H1 (cell line): Measurements from ENCODE around the gene RGS9BP. TPM values are rescaled to one million over a fixed set of nuclear protein-coding genes. Genes with fewer than 3 reads are reported as not detected.

ENCODE experiments used
- CTCF ChIA-PET: fragments of 300-600 bp; sonication (Branson Sonifier 250); formaldehyde crosslinking; loops from one replicate; lab custom pipeline; 2021; ENCODE audit not compliant: partially characterized antibody; lab: Charles Lee
- POLR2A ChIA-PET: fragments of 300-600 bp; sonication (Branson Sonifier 250); formaldehyde crosslinking; loops from one replicate; lab custom pipeline; 2021; ENCODE audit warnings: inconsistent platforms; ENCODE audit not compliant: partially characterized antibody; lab: Charles Lee
- DNase-seq, 2 experiments: peaks; one replicate each; pipeline versions ENCODE4 v3.0.0 to v3.0.0-alpha.2; 2010 to 2022; ENCODE audit warnings: low spot score in 2 of 2, low read depth in 1 of 2, mixed read lengths in 1 of 2
- FAIRE-seq: peaks from 2 replicates; lab custom pipeline; 2011; peaks lifted over from hg19 to GRCh38; lab: Jason Lieb, UNC
- H2AFZ ChIP-seq: 2 replicates; pipeline ENCODE4 v1.8.1; 2012; ENCODE audit warnings: low read length, inconsistent platforms
- H2AK5ac ChIP-seq: 2 replicates; pipeline ENCODE4 v1.6.1; 2013; ENCODE audit warnings: low read depth, low read length
- H2BK120ac ChIP-seq: replicated peaks from 2 replicates; pipeline ENCODE3; 2013; ENCODE audit warnings: low read depth, low read length, inconsistent platforms
- H2BK12ac ChIP-seq: 2 replicates; pipeline ENCODE4 v1.6.1; 2013; ENCODE audit warnings: low read depth, low read length
- H2BK15ac ChIP-seq: 2 replicates; pipeline ENCODE4 v1.6.1; 2013; ENCODE audit warnings: low read length
- H2BK20ac ChIP-seq: 2 replicates; pipeline ENCODE4 v1.6.1; 2013; ENCODE audit warnings: low read length
- H2BK5ac ChIP-seq: 2 replicates; pipeline ENCODE4 v1.6.1; 2013; ENCODE audit warnings: low read depth, low read length
- H3K14ac ChIP-seq: 2 replicates; pipeline ENCODE4 v1.6.1; 2013; ENCODE audit warnings: inconsistent platforms; ENCODE audit not compliant: insufficient read length
- H3K18ac ChIP-seq: 2 replicates; pipeline ENCODE4 v1.6.1; 2013; ENCODE audit warnings: low read length; ENCODE audit errors: extremely low read depth
- H3K23ac ChIP-seq: 2 replicates; pipeline ENCODE4 v1.6.1; 2013; ENCODE audit warnings: inconsistent platforms; ENCODE audit not compliant: insufficient read length
- H3K23me2 ChIP-seq: 2 replicates; pipeline ENCODE4 v1.6.1; 2013; ENCODE audit warnings: low read depth, low read length
- H3K27ac ChIP-seq: 2 replicates; pipeline ENCODE4 v1.6.1; 2011; ENCODE audit warnings: low read depth, low read length, inconsistent platforms
- H3K27me3 ChIP-seq, 4 experiments: replicated peaks in 1 of 4; 1 replicate in 1 of 4; 2 replicates in 3 of 4; pipeline versions ENCODE4 v1.6.1 to v1.8.1; 2011 to 2013; ENCODE audit warnings: low read length in 3 of 4, mild to moderate bottlenecking in 3 of 4, inconsistent platforms in 2 of 4, mixed read lengths in 2 of 4, moderate library complexity in 1 of 4; ENCODE audit not compliant: control insufficient read depth in 3 of 4, insufficient read depth in 3 of 4; ENCODE audit errors: extremely low read depth in 1 of 4
- H3K36me3 ChIP-seq, 4 experiments: 2 replicates each; pipeline versions ENCODE4 v1.6.1 to v1.8.1; 2011 to 2013; ENCODE audit warnings: mild to moderate bottlenecking in 4 of 4, low read length in 3 of 4, moderate library complexity in 2 of 4, control low read depth in 1 of 4, inconsistent platforms in 1 of 4; ENCODE audit not compliant: insufficient read depth in 4 of 4, control insufficient read depth in 2 of 4
- H3K4ac ChIP-seq: replicated peaks from 2 replicates; pipeline ENCODE3; 2013; ENCODE audit warnings: low read length, low read depth, mixed read lengths, inconsistent platforms; ENCODE audit not compliant: insufficient read length
- H3K4me1 ChIP-seq, 4 experiments: replicated peaks in 1 of 4; 1 replicate in 1 of 4; 2 replicates in 3 of 4; pipeline versions ENCODE4 v1.6.1 to v1.8.1; 2011 to 2013; ENCODE audit warnings: low read length in 3 of 4, inconsistent platforms in 2 of 4, mixed read lengths in 1 of 4; ENCODE audit not compliant: insufficient read depth in 4 of 4, control insufficient read depth in 3 of 4
- H3K4me2 ChIP-seq, 2 experiments: 2 replicates each; pipeline versions ENCODE4 v1.6.1 to v1.8.1; 2011 to 2013; ENCODE audit warnings: low read depth in 2 of 2, low read length in 2 of 2, control low read depth in 1 of 2, inconsistent platforms in 1 of 2, mild to moderate bottlenecking in 1 of 2; ENCODE audit not compliant: insufficient read depth in 1 of 2
- H3K4me3 ChIP-seq, 4 experiments: fragments of 200-600, 300-600 bp in 1 of 4; sonication (generic), shearing (Covaris generic), sonication (Bioruptor Twin) in 1 of 4; 2 replicates each; pipeline versions ENCODE4 v1.5.1 to v1.8.1; 2011 to 2016; ENCODE audit warnings: low read length in 4 of 4, low read depth in 3 of 4, control low read depth in 2 of 4, inconsistent platforms in 2 of 4, mild to moderate bottlenecking in 2 of 4, mixed read lengths in 1 of 4, moderate library complexity in 1 of 4; ENCODE audit not compliant: insufficient read depth in 2 of 4; ENCODE audit errors: extremely low read depth in 1 of 4
- H3K56ac ChIP-seq: replicated peaks from 2 replicates; pipeline ENCODE3; 2013; ENCODE audit warnings: low read depth, mild to moderate bottlenecking, mixed read lengths, low read length, inconsistent platforms; ENCODE audit not compliant: insufficient read length
- H3K79me1 ChIP-seq: 2 replicates; pipeline ENCODE4 v1.6.1; 2013; ENCODE audit warnings: low read depth, low read length, control low read depth
- H3K79me2 ChIP-seq, 2 experiments: 2 replicates each; pipeline versions ENCODE4 v1.6.1 to v1.8.1; 2012 to 2013; ENCODE audit warnings: low read length in 2 of 2, mild to moderate bottlenecking in 2 of 2, inconsistent platforms in 1 of 2; ENCODE audit not compliant: insufficient read depth in 2 of 2, control insufficient read depth in 1 of 2
- H3K9ac ChIP-seq, 4 experiments: replicated peaks in 1 of 4; 1 replicate in 1 of 4; 2 replicates in 3 of 4; pipeline versions ENCODE4 v1.6.1 to v1.8.1; 2011 to 2013; ENCODE audit warnings: low read depth in 3 of 4, low read length in 3 of 4, control low read depth in 2 of 4, mild to moderate bottlenecking in 2 of 4, moderate library complexity in 2 of 4, inconsistent platforms in 1 of 4; ENCODE audit errors: extremely low read depth in 1 of 4
- H3K9me3 ChIP-seq, 2 experiments: 2 replicates each; pipeline versions ENCODE4 v1.6.1 to v1.8.1; 2012 to 2013; ENCODE audit warnings: mild to moderate bottlenecking in 2 of 2, moderate library complexity in 2 of 2, control low read depth in 1 of 2, inconsistent platforms in 1 of 2, low read depth in 1 of 2, low read length in 1 of 2, mixed read lengths in 1 of 2; ENCODE audit not compliant: insufficient read depth in 2 of 2
- H4K20me1 ChIP-seq, 2 experiments: replicated peaks in 1 of 2; 2 replicates each; pipeline versions ENCODE3 to v1.8.1; 2011 to 2013; ENCODE audit warnings: inconsistent platforms in 2 of 2, low read length in 2 of 2, mild to moderate bottlenecking in 1 of 2; ENCODE audit not compliant: insufficient read depth in 2 of 2, control insufficient read depth in 1 of 2
- H4K5ac ChIP-seq: 2 replicates; pipeline ENCODE4 v1.6.1; 2013; ENCODE audit warnings: low read length, low read depth, mixed read lengths, inconsistent platforms; ENCODE audit not compliant: insufficient read length
- H4K8ac ChIP-seq: 2 replicates; pipeline ENCODE4 v1.8.0; 2013; ENCODE audit warnings: mild to moderate bottlenecking, moderate library complexity, low read length, inconsistent platforms; ENCODE audit not compliant: insufficient read depth; ENCODE audit errors: extremely low read depth
- H4K91ac ChIP-seq: replicated peaks from 2 replicates; pipeline ENCODE3; 2013; ENCODE audit warnings: low read length, mixed read lengths, inconsistent platforms; ENCODE audit not compliant: insufficient read length
- CHD2 ChIP-seq: IDR thresholded peaks from 2 replicates; pipeline ENCODE4 v1.6.1; 2012; ENCODE audit warnings: low read length, improper control_type of control experiment
- HDAC2 ChIP-seq, 2 experiments: fragments of 300-600 bp in 1 of 2; sonication (generic) in 1 of 2; IDR thresholded peaks; 2 replicates each; pipeline ENCODE4 v1.6.1; 2011 to 2012; ENCODE audit warnings: low read depth in 2 of 2, low read length in 2 of 2, mild to moderate bottlenecking in 2 of 2, moderate library complexity in 2 of 2, borderline replicate concordance in 1 of 2, inconsistent platforms in 1 of 2
- POLR2AphosphoS5 ChIP-seq: IDR thresholded peaks from 2 replicates; pipeline ENCODE4 v1.6.1; 2011; ENCODE audit warnings: low read depth, low read length
- SUZ12 ChIP-seq: fragments of 200-600 bp; sonication (generic); IDR thresholded peaks from 2 replicates; pipeline ENCODE4 v1.6.1; 2012; ENCODE audit warnings: mild to moderate bottlenecking, inconsistent platforms, low read length, moderate library complexity, mixed read lengths
- TAF1 ChIP-seq: IDR thresholded peaks from 2 replicates; pipeline ENCODE4 v1.6.1; 2011; ENCODE audit warnings: mild to moderate bottlenecking, low read depth, low read length
- TBP ChIP-seq: IDR thresholded peaks from 2 replicates; pipeline ENCODE4 v1.6.1; 2011; ENCODE audit warnings: low read depth, low read length, improper control_type of control experiment
- TCF12 ChIP-seq: IDR thresholded peaks from 2 replicates; pipeline ENCODE4 v1.6.1; 2011; ENCODE audit warnings: low read depth, mild to moderate bottlenecking, low read length
- YY1 ChIP-seq: IDR thresholded peaks from 2 replicates; pipeline ENCODE4 v1.6.1; 2011; ENCODE audit warnings: low read depth, mild to moderate bottlenecking, low read length
- ZNF274 ChIP-seq: IDR thresholded peaks from 2 replicates; pipeline ENCODE4 v1.7.0; 2012; ENCODE audit warnings: low read length, borderline replicate concordance; ENCODE audit errors: extremely low read depth
- WGBS, 2 experiments: shearing (Covaris generic) in 1 of 2; methylation state at CpG; one replicate each; pipeline versions ENCODE4 v1.1.6 to v1.1.7; 2013 to 2015; ENCODE audit warnings: low lambda C conversion rate in 2 of 2, mixed read lengths in 2 of 2, inconsistent platforms in 1 of 2, low coverage in 1 of 2, missing lambda C conversion rate in 1 of 2; ENCODE audit not compliant: insufficient replicate concordance in 2 of 2, insufficient coverage in 1 of 2, insufficient read length in 1 of 2; ENCODE audit errors: extremely low coverage in 1 of 2, missing lambda C conversion rate in 1 of 2; 5-methylcytosine and 5-hydroxymethylcytosine counted together
- polyA plus RNA-seq, 7 experiments: library from polyadenylated mRNA; depleted of rRNA in 3 of 7; stranded (reverse) in 5 of 7; unstranded in 2 of 7; fragments of >200 nt in 5 of 7; fragments of 200-250 nt in 2 of 7; gene quantifications; 1 replicate in 5 of 7; 2 replicates in 1 of 7; 4 replicates in 1 of 7; pipeline versions ENCODE4 v1.2.1 to v1.2.3, GENCODE V29; 2011 to 2013; ENCODE audit warnings: missing spikeins in 2 of 7, mixed read lengths in 2 of 7
- total RNA-seq: library from RNA; stranded (reverse); fragmentation: NEBNext Ultra II Directional; extraction: Animal tissue kit (Norgen Biotek cat#: 25700); gene quantifications from 2 replicates; pipeline ENCODE4 v1.2.1, GENCODE V29; 2021
- TF ChIP-seq, protein P1 (sequence below): IDR thresholded peaks from 2 replicates; pipeline ENCODE4 v1.6.1; 2012; ENCODE audit warnings: low read length, inconsistent platforms

RGS9BP gene
- total and polyA plus RNA-seq, 2 of the 8 experiments (the other 6 are each of a cell fraction or from before 2014, with no cell fraction given), result 0.11 to 0.26 TPM

DNA sequence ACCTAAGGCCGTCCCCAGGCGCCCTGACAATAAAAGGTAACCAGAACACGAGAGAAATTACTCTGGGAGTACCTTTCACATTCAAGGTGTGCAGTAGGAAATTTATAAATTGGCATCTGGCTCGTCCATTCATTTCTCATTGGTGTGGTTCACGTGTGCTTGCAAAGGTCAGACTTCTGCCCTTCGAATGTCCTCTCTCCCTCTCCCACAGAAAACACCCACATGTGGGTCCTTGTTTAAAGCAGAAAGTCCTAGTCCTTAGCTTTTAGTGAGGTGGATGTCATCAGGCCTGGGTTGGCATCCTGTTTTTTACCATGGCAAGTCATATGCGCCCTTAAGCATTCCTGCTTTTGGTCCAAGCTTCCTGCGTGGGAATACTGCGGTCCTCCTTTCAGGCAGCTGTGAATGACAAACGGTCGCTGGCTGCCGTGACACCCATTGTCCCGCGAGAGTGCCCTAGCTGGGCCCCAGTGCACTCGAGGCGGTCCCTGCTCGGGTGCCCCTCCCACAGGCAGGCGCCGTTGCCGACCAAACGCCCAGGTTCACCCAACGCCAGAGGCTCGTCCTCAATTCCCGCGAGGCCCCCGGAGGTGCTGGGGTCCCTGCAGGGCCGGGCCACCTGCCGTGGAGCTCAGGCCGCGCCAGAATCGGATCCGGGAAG lies 15.8 kb downstream of the RGS9BP start, which contains the start of gene NUDT19:
Gene NUDT19, plus strand, starts transcription at position 531 of the 661 bp plus-strand sequence. CDS start 140 bp downstream, outside the sequence.
- no peak within 1 kb of the TSS for H2BK15ac ChIP-seq
- no peak within 1 kb of the TSS for H3K4ac ChIP-seq
- H3K9ac ChIP-seq, result peak within 1 kb of the TSS in 3 of 4 experiments; percentile 51 to 67 (median 53); a peak in 5 of 7 replicates
- 27% methylated on average over 25 of the region's 32 CpGs; no CpG with 5 or more reads in 1 of the 2 experiments for WGBS, 2 experiments
- peak within 1 kb of the TSS; percentile 63; the same call in 1 of the 2 replicates for H2BK12ac ChIP-seq
- H3K56ac ChIP-seq, result no peak within 1 kb of the TSS
- POLR2A ChIA-PET, result interaction anchor here (0.5 to 1.1 kb wide), 3 partner anchors 9 to 42 kb away, joined by 3 to 12 read pairs (median 4); no protein-coding TSS in a partner anchor
- peak in 1 of 2 experiments; percentile 60 for DNase-seq
- H4K5ac ChIP-seq, result no peak within 1 kb of the TSS
- H2AK5ac ChIP-seq, result no peak within 1 kb of the TSS
- no peak within 1 kb of the TSS for H3K14ac ChIP-seq
- H3K79me1 ChIP-seq, result no peaks in the 10 kb centered on the region; the same call in 1 of the 2 replicates
- peak within 1 kb of the TSS; percentile 97 for H4K91ac ChIP-seq
- H4K20me1 ChIP-seq, result peaks cover 0 to 1% of the 10 kb centered on the region in 2 experiments
- H3K4me3 ChIP-seq, result peak within 1 kb of the TSS; percentile 32 to 64 (median 35)
- H3K4me1 ChIP-seq, result no peaks in the 10 kb centered on the region; a peak in 1 of 7 replicates
- no peaks in the 10 kb centered on the region for H3K9me3 ChIP-seq
- CTCF ChIA-PET, result interaction anchor here (1.0 kb wide), 1 partner anchor 12 kb away, joined by 5 read pairs; no protein-coding TSS in a partner anchor
- no peak within 1 kb of the TSS for H3K23ac ChIP-seq
- H3K27me3 ChIP-seq, result peaks cover 0 to 21% (median 10%) of the 10 kb centered on the region in 4 experiments; a peak in 6 of 7 replicates
- H2BK20ac ChIP-seq, result no peak within 1 kb of the TSS
- H4K8ac ChIP-seq, result peak within 1 kb of the TSS; percentile 91
- no peak within 1 kb of the TSS for H2BK120ac ChIP-seq
- H3K79me2 ChIP-seq, result no peaks in the 10 kb centered on the region
- H3K18ac ChIP-seq, result peak within 1 kb of the TSS; percentile 60
- no peak for FAIRE-seq
- no peak within 1 kb of the TSS for H3K27ac ChIP-seq
- no peaks in the 10 kb centered on the region for H3K36me3 ChIP-seq
- H2BK5ac ChIP-seq, result no peak within 1 kb of the TSS
- H3K23me2 ChIP-seq, result peaks cover 2% of the 10 kb centered on the region; the same call in 1 of the 2 replicates
- peak within 1 kb of the TSS; percentile 48 to 88 for H3K4me2 ChIP-seq
- H2AFZ ChIP-seq, result peak within 1 kb of the TSS; percentile 54; the same call in 1 of the 2 replicates
- TF ChIP-seq SUZ12, result 0 out of 2 replicates have a peak, but pooled peaks have one; percentile 24
- TF ChIP-seq YY1, result no peak
- no peak for TF ChIP-seq ZNF274
- TF ChIP-seq TAF1, result no peak
- TF ChIP-seq CHD2, result peak; percentile 78
- TF ChIP-seq TCF12, result no peak
- 0 out of 2 replicates have a peak, but pooled peaks have one; percentile 8 for TF ChIP-seq TBP
- no peak for TF ChIP-seq HDAC2 (IDR thresholded peaks at IDR 0.05; ENCODE audit: borderline replicate concordance in 1 of 2, low read depth in 2 of 2, low read length in 2 of 2)
- TF ChIP-seq, protein P1, sequence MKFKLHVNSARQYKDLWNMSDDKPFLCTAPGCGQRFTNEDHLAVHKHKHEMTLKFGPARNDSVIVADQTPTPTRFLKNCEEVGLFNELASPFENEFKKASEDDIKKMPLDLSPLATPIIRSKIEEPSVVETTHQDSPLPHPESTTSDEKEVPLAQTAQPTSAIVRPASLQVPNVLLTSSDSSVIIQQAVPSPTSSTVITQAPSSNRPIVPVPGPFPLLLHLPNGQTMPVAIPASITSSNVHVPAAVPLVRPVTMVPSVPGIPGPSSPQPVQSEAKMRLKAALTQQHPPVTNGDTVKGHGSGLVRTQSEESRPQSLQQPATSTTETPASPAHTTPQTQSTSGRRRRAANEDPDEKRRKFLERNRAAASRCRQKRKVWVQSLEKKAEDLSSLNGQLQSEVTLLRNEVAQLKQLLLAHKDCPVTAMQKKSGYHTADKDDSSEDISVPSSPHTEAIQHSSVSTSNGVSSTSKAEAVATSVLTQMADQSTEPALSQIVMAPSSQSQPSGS, result no peak
- no peak for TF ChIP-seq POLR2AphosphoS5
